ENCODE data around the gene TAF11. TPM values are rescaled to one million over a fixed set of nuclear protein-coding genes. Genes with fewer than 3 reads are reported as not detected.
A peak's percentile ranks its signal among the peaks of the same experiment; 100 is the strongest.
"Not testable (repeated sequence)": the region's sequence is repeated elsewhere in the genome, so short reads cannot be mapped to it uniquely, and the experiment has no call there.

The TAF11 gene
- total RNA-seq, 2 experiments from 2014 or later: 27.3 to 28.5 TPM

GRCh38 chr6:34899748-34900147 is 11.9 kb upstream of the TAF11 start:
- DNase-seq; H3K4me1 Mint-ChIP-seq (ENCODE audit: low read depth); intact Hi-C loops (cut with micrococcal nuclease); H3K27me3 Mint-ChIP-seq (ENCODE audit: low read depth); H3K4me3 Mint-ChIP-seq; H3K36me3 Mint-ChIP-seq (ENCODE audit: low read depth); H3K27ac Mint-ChIP-seq; H3K9me3 Mint-ChIP-seq: not testable (repeated sequence)
- CTCF ChIA-PET: interaction anchor here (0.6 kb wide), 2 partner anchors 120 to 131 kb away, joined by 4 to 5 read pairs; no protein-coding TSS in a partner anchor

GRCh38 chr6:34897716-34898115 is 9.9 kb upstream of the TAF11 start:
- Mint-ChIP-seq H3K4me1 (ENCODE audit: low read depth) (peaks cover 3% of the 10 kb centered on the region), H3K27me3 (ENCODE audit: low read depth) (no peaks in the 10 kb centered on the region), H3K36me3 (ENCODE audit: low read depth) (no peaks in the 10 kb centered on the region), H3K4me3 (no peak overlapping the region), H3K9me3 (no peaks in the 10 kb centered on the region), H3K27ac (no peak overlapping the region)
- CTCF ChIA-PET: interaction anchor here (0.7 kb wide), 1 partner anchor 242 kb away, joined by 3 read pairs; no protein-coding TSS in a partner anchor
- intact Hi-C loops (cut with micrococcal nuclease): no loop called here
- DNase-seq: no peak

- intact Hi-C loops (cut with micrococcal nuclease): no loop called here
- no peak overlapping the region for H3K27ac Mint-ChIP-seq
- no peaks in the 10 kb centered on the region for H3K27me3 Mint-ChIP-seq (ENCODE audit: low read depth)
- no peaks in the 10 kb centered on the region for H3K9me3 Mint-ChIP-seq
- H3K4me1 Mint-ChIP-seq (ENCODE audit: low read depth): peaks cover 3% of the 10 kb centered on the region
- H3K36me3 Mint-ChIP-seq (ENCODE audit: low read depth): no peaks in the 10 kb centered on the region
- DNase-seq: no peak
- H3K4me3 Mint-ChIP-seq: no peak overlapping the region
- CTCF ChIA-PET: interaction anchor here (0.7 kb wide), 1 partner anchor 242 kb away, joined by 3 read pairs; no protein-coding TSS in a partner anchor
Observed at GRCh38 chr6:34897130-34897529, 9.3 kb upstream of the TAF11 start.

GRCh38 chr6:34894693-34895092 is 6.9 kb upstream of the TAF11 start:
- H3K4me3 Mint-ChIP-seq: no peak overlapping the region
- no peaks in the 10 kb centered on the region for H3K36me3 Mint-ChIP-seq (ENCODE audit: low read depth)
- H3K27ac Mint-ChIP-seq: no peak overlapping the region
- DNase-seq: no peak
- H3K9me3 Mint-ChIP-seq: no peaks in the 10 kb centered on the region
- H3K27me3 Mint-ChIP-seq (ENCODE audit: low read depth): no peaks in the 10 kb centered on the region
- CTCF ChIA-PET: interaction anchor here (0.7 kb wide), 1 partner anchor 110 kb away, joined by 3 read pairs; no protein-coding TSS in a partner anchor
- intact Hi-C loops (cut with micrococcal nuclease): no loop called here
- peaks cover 16% of the 10 kb centered on the region for H3K4me1 Mint-ChIP-seq (ENCODE audit: low read depth)

- Mint-ChIP-seq H3K27me3 (ENCODE audit: low read depth) (no peaks in the 10 kb centered on the region), H3K36me3 (ENCODE audit: low read depth) (peaks cover 4% of the 10 kb centered on the region), H3K27ac (no peak overlapping the region), H3K9me3 (no peaks in the 10 kb centered on the region), H3K4me1 (ENCODE audit: low read depth) (peaks cover 26% of the 10 kb centered on the region), H3K4me3 (peak overlapping the region; percentile 32)
- no peak for DNase-seq
- CTCF ChIA-PET: interaction anchor here (2.2 kb wide), 1 partner anchor 10 kb away, joined by 6 read pairs; no protein-coding TSS in a partner anchor
- intact Hi-C loops (cut with micrococcal nuclease): no loop called here
Observed at GRCh38 chr6:34891296-34891695, 3.5 kb upstream of the TAF11 start.

- Mint-ChIP-seq H3K27me3 (ENCODE audit: low read depth) (no peaks in the 10 kb centered on the region), H3K9me3 (no peaks in the 10 kb centered on the region), H3K4me1 (ENCODE audit: low read depth) (peaks cover 34% of the 10 kb centered on the region), H3K36me3 (ENCODE audit: low read depth) (peaks cover 4% of the 10 kb centered on the region), H3K4me3 (peak overlapping the region; percentile 99), H3K27ac (no peak overlapping the region)
- intact Hi-C loops (cut with micrococcal nuclease): no loop called here
- CTCF ChIA-PET: interaction anchor here (0.6 to 2.2 kb wide), 2 partner anchors 11 to 117 kb away, joined by 3 to 6 read pairs; no protein-coding TSS in a partner anchor
- DNase-seq: no peak
Observed at GRCh38 chr6:34890533-34890925, 2.7 kb upstream of the TAF11 start.

GRCh38 chr6:34888874-34889555 is 1.2 kb upstream of the TAF11 start, which contains the start of gene ANKS1A:
TSS of gene ANKS1A (plus strand) at chr6:34889255. CDS start at chr6:34889403, 148 bp downstream.
- Mint-ChIP-seq H3K4me1 (ENCODE audit: low read depth) (peaks cover 44% of the 10 kb centered on the region), H3K36me3 (ENCODE audit: low read depth) (peaks cover 9% of the 10 kb centered on the region), H3K4me3 (peak within 1 kb of the TSS; percentile 99), H3K9me3 (no peaks in the 10 kb centered on the region), H3K27ac (peak within 1 kb of the TSS; percentile 96), H3K27me3 (ENCODE audit: low read depth) (no peaks in the 10 kb centered on the region)
- CTCF ChIA-PET: interaction anchor here (1.3 to 1.5 kb wide), 2 partner anchors 97 to 235 kb away, joined by 4 to 6 read pairs; partner anchors contain the start of gene BLTP3A
- intact Hi-C loops (cut with micrococcal nuclease): loop anchor here (1.0 kb wide), 4 partner anchors 23 to 665 kb away; partner anchors contain the start of genes BLTP3A and SNRPC
- DNase-seq: peak; percentile 90

GRCh38 chr6:34888514-34888856 is 643 bp upstream of the TAF11 start:
- H3K9me3 Mint-ChIP-seq: no peaks in the 10 kb centered on the region
- CTCF ChIA-PET: interaction anchor here (0.6 to 1.8 kb wide), 5 partner anchors 15 to 234 kb away, joined by 3 to 6 read pairs (median 4); partner anchors contain the start of gene BLTP3A
- intact Hi-C loops (cut with micrococcal nuclease): loop anchor here (1.0 kb wide), 3 partner anchors 24 to 131 kb away; partner anchors contain the start of genes BLTP3A and SNRPC

GRCh38 chr6:34885837-34886236 is 2.0 kb downstream of the TAF11 start:
- H3K4me1 Mint-ChIP-seq (ENCODE audit: low read depth): peaks cover 44% of the 10 kb centered on the region
- H3K27ac Mint-ChIP-seq: peak overlapping the region; percentile 24
- CTCF ChIA-PET: interaction anchor here (0.8 kb wide), 1 partner anchor 321 kb away, joined by 6 read pairs; no protein-coding TSS in a partner anchor
- peaks cover 15% of the 10 kb centered on the region for H3K36me3 Mint-ChIP-seq (ENCODE audit: low read depth)
- peak overlapping the region; percentile 21 for H3K4me3 Mint-ChIP-seq
- DNase-seq; intact Hi-C loops (cut with micrococcal nuclease); H3K9me3 Mint-ChIP-seq; H3K27me3 Mint-ChIP-seq (ENCODE audit: low read depth): not testable (repeated sequence)

More at GRCh38 chr6:34888514-34888856, 643 bp upstream of the TAF11 start:
- Mint-ChIP-seq H3K27ac (peak overlapping the region; percentile 96), H3K4me3 (peak overlapping the region; percentile 99), H3K27me3 (ENCODE audit: low read depth) (no peaks in the 10 kb centered on the region), H3K4me1 (ENCODE audit: low read depth) (peaks cover 47% of the 10 kb centered on the region), H3K36me3 (ENCODE audit: low read depth) (peaks cover 10% of the 10 kb centered on the region)
- DNase-seq: no peak

GRCh38 chr6:34884996-34885395 is 2.8 kb downstream of the TAF11 start:
- Mint-ChIP-seq H3K4me3 (no peak overlapping the region), H3K9me3 (no peaks in the 10 kb centered on the region), H3K4me1 (ENCODE audit: low read depth) (peaks cover 38% of the 10 kb centered on the region), H3K36me3 (ENCODE audit: low read depth) (peaks cover 15% of the 10 kb centered on the region), H3K27ac (peak overlapping the region; percentile 50), H3K27me3 (ENCODE audit: low read depth) (no peaks in the 10 kb centered on the region)
- DNase-seq: no peak
- intact Hi-C loops (cut with micrococcal nuclease): no loop called here
- CTCF ChIA-PET: no interaction called here

- Mint-ChIP-seq H3K4me1 (ENCODE audit: low read depth) (peaks cover 45% of the 10 kb centered on the region), H3K36me3 (ENCODE audit: low read depth) (peaks cover 20% of the 10 kb centered on the region)
- H3K27me3 Mint-ChIP-seq (ENCODE audit: low read depth); H3K9me3 Mint-ChIP-seq; intact Hi-C loops (cut with micrococcal nuclease); H3K4me3 Mint-ChIP-seq; DNase-seq; H3K27ac Mint-ChIP-seq: not testable (repeated sequence)
- CTCF ChIA-PET: interaction anchor here (1.1 kb wide), 1 partner anchor 12 kb away, joined by 4 read pairs; no protein-coding TSS in a partner anchor
Observed at GRCh38 chr6:34884073-34884472, 3.8 kb downstream of the TAF11 start.

GRCh38 chr6:34877869-34878485 is 9.9 kb downstream of the TAF11 start:
- Mint-ChIP-seq H3K27ac (peak overlapping the region; percentile 37), H3K36me3 (ENCODE audit: low read depth) (peaks cover 22% of the 10 kb centered on the region), H3K27me3 (ENCODE audit: low read depth) (no peaks in the 10 kb centered on the region), H3K4me3 (no peak overlapping the region), H3K4me1 (ENCODE audit: low read depth) (peaks cover 8% of the 10 kb centered on the region), H3K9me3 (no peaks in the 10 kb centered on the region)
- CTCF ChIA-PET: no interaction called here
- intact Hi-C loops (cut with micrococcal nuclease): loop anchor here (10.0 kb wide), 1 partner anchor 267 kb away; the partner anchor contains the start of gene TCP11
- DNase-seq: no peak

All from activated naive CD4-positive, alpha-beta T cell treated with anti-CD3 and anti-CD28 coated beads for 36 hours (primary cell).